K562 (cell line): ENCODE data around the gene PSMD8. TPM values are rescaled to one million over a fixed set of nuclear protein-coding genes. Genes with fewer than 3 reads are reported as not detected.

Experiments used
- C11orf30 ChIP-seq: fragments of 450-650 bp; IDR thresholded peaks from 2 replicates; pipeline ENCODE4 v1.6.1; 2016; ENCODE audit warnings: low read depth, mild to moderate bottlenecking
- CREB1 ChIP-seq, 2 experiments: sonication (generic) in 1 of 2; formaldehyde crosslinking in 1 of 2; IDR thresholded peaks; 2 replicates each; pipeline versions ENCODE4 v1.6.1 to v1.8.0; 2012 to 2022; ENCODE audit warnings: inconsistent platforms in 1 of 2, mild to moderate bottlenecking in 1 of 2, missing genetic modification reagents in 1 of 2, moderate library complexity in 1 of 2
- RNF2 ChIP-seq: sonication (generic); IDR thresholded peaks from 2 replicates; pipeline ENCODE4 v1.6.1; 2016
- SRSF7 ChIP-seq: fragments of 200-400 bp; formaldehyde crosslinking; optimal IDR thresholded peaks from 2 replicates; pipeline ENCODE3; 2017; ENCODE audit warnings: mild to moderate bottlenecking, low read depth, low read length
- TAF9B ChIP-seq: fragments of 450-650 bp; IDR thresholded peaks from 2 replicates; pipeline ENCODE4 v1.6.1; 2018; ENCODE audit warnings: mild to moderate bottlenecking; ENCODE audit not compliant: partially characterized antibody
- TARDBP ChIP-seq: fragments of 450-650 bp; IDR thresholded peaks from 2 replicates; pipeline ENCODE4 v1.6.1; 2016
- ZNF584 ChIP-seq: fragments of 200-800 bp; sonication (Bioruptor generic); IDR thresholded peaks from 2 replicates; pipeline ENCODE4 v1.6.1; 2016; ENCODE audit warnings: low read depth, mild to moderate bottlenecking, missing genetic modification characterization, missing compliant biosample characterization
- ZNF695 ChIP-seq: fragments of 450-650 bp; formaldehyde crosslinking; IDR thresholded peaks from 2 replicates; pipeline ENCODE4 v1.4.0; 2020; ENCODE audit warnings: mild to moderate bottlenecking, moderate library complexity
- polyA plus RNA-seq, 8 experiments: library from polyadenylated mRNA; depleted of rRNA in 4 of 8; stranded (reverse) in 5 of 8; unstranded in 3 of 8; fragments of >200 nt; fragmentation: Nextera tagmentation in 2 of 8; fragmentation: Illumina TruSeq in 1 of 8; extraction: Ambion mirVana in 2 of 8; extraction: Trizol in 1 of 8; gene quantifications; 2 replicates each; pipeline versions ENCODE4 v1.2.1 to v1.2.3, GENCODE V29; 2011 to 2014; ENCODE audit warnings: inconsistent platforms in 1 of 8, missing spikeins in 1 of 8
- total RNA-seq, 7 experiments: library from RNA; depleted of rRNA in 6 of 7; stranded (reverse); fragments of >200 nt in 6 of 7; fragmentation: Illumina TruSeq in 2 of 7; extraction: Trizol in 2 of 7; gene quantifications; 2 replicates each; pipeline versions ENCODE4 v1.2.1 to v1.2.3, GENCODE V29; 2011 to 2021; ENCODE audit warnings: low replicate concordance in 1 of 7
- TF ChIP-seq, protein P1 (sequence below): fragments of 450-650 bp; formaldehyde crosslinking; conservative IDR thresholded peaks from 2 replicates; pipeline ENCODE4 v1.4.0; 2022; ENCODE audit warnings: mild to moderate bottlenecking, missing genetic modification characterization
- TF ChIP-seq, protein P2 (sequence below), 2 experiments: fragments of 450-650 bp in 1 of 2; sonication (generic) in 1 of 2; formaldehyde crosslinking in 1 of 2; IDR thresholded peaks in 1 of 2; conservative IDR thresholded peaks in 1 of 2; 2 replicates each; pipeline versions ENCODE4 v1.6.1 to v1.8.1; 2016 to 2023; ENCODE audit warnings: mild to moderate bottlenecking in 2 of 2, moderate library complexity in 2 of 2, inconsistent platforms in 1 of 2, missing genetic modification reagents in 1 of 2
- TF ChIP-seq, protein P3 (sequence below), 2 experiments: fragments of 450-650 bp; conservative IDR thresholded peaks; 2 replicates each; pipeline ENCODE4 v1.6.1; 2017; ENCODE audit warnings: mild to moderate bottlenecking in 2 of 2, moderate library complexity in 2 of 2
- TF ChIP-seq, protein P4 (sequence below): fragments of 250-450 bp; sonication (Bioruptor Pico); IDR thresholded peaks from 2 replicates; pipeline ENCODE4 v1.5.0; 2021; ENCODE audit warnings: mild to moderate bottlenecking, moderate library complexity
- TF ChIP-seq, protein P5 (sequence below): fragments of 250-450 bp; sonication (Bioruptor Pico); IDR thresholded peaks from 2 replicates; pipeline ENCODE4 v1.4.0; 2020; ENCODE audit warnings: mild to moderate bottlenecking
- TF ChIP-seq, protein P6 (sequence below): fragments of 250-450 bp; sonication (Bioruptor Pico); IDR thresholded peaks from 2 replicates; pipeline ENCODE4 v1.5.0; 2021

PSMD8 gene
- total and polyA plus RNA-seq, 9 of the 15 experiments (the other 6 are each of a cell fraction or from before 2014, with no cell fraction given), result 130 to 583 (median 315) TPM

DNA sequence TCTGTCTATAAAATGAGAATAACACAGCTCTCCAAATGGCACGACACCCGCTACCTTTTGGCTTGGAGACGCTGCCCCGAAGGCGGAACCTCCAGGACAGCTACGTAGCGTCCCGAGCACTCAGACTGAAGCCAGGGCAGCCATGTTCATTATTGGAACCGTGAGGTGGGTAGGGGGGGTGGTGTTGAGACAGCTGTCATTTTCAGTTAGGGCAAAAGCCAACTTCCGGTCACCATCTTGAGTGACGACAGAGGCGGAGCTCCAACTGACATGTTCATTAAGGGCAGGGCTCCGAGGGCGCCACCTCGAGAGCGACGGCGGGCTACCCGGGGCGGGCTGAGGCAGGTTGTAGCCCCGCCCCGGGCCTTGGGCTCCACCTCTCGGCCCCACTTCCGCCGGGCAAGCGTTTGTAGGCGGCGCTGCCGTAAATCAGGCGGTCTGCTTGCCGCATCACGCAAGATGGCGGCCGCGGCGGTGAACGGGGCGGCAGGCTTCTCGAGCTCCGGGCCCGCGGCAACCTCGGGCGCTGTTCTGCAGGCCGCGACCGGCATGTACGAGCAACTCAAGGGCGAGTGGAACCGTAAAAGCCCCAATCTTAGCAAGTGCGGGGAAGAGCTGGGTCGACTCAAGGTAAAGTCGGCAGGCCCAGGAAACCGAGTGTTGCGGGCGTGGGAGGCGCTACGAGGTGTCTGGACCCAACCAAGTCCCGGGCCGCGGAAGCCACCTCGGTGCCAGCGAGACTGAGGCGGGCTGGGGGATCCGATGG is at the start of gene PSMD8 (continued):
- TF ChIP-seq TARDBP (peak; percentile 74; the same call in 1 of the 2 replicates), ZNF695 (CRISPR knock-in tag) (no peak), RNF2 (no peak), ZNF584 (CRISPR knock-in tag) (no peak), C11orf30 (peak; percentile 72), TAF9B (peak; percentile 99), SRSF7 (peak; percentile 59), CREB1 (IDR thresholded peaks at IDR 0.05) (peak; percentile 87), CREB1 (CRISPR knock-in tag; IDR thresholded peaks at IDR 0.05) (peak; percentile 92)
- TF ChIP-seq, protein P1, sequence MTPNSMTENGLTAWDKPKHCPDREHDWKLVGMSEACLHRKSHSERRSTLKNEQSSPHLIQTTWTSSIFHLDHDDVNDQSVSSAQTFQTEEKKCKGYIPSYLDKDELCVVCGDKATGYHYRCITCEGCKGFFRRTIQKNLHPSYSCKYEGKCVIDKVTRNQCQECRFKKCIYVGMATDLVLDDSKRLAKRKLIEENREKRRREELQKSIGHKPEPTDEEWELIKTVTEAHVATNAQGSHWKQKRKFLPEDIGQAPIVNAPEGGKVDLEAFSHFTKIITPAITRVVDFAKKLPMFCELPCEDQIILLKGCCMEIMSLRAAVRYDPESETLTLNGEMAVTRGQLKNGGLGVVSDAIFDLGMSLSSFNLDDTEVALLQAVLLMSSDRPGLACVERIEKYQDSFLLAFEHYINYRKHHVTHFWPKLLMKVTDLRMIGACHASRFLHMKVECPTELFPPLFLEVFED, result peak; percentile 39; the same call in 1 of the 2 replicates
- TF ChIP-seq, protein P2, sequence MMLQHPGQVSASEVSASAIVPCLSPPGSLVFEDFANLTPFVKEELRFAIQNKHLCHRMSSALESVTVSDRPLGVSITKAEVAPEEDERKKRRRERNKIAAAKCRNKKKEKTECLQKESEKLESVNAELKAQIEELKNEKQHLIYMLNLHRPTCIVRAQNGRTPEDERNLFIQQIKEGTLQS (IDR thresholded peaks at IDR 0.05), result peak; percentile 61; the same call in 1 of the 2 replicates
- TF ChIP-seq, protein P2 (CRISPR knock-in tag; conservative IDR thresholded peaks at IDR 0.05), result peak; percentile 82; the same call in 1 of the 2 replicates
- TF ChIP-seq, protein P3, sequence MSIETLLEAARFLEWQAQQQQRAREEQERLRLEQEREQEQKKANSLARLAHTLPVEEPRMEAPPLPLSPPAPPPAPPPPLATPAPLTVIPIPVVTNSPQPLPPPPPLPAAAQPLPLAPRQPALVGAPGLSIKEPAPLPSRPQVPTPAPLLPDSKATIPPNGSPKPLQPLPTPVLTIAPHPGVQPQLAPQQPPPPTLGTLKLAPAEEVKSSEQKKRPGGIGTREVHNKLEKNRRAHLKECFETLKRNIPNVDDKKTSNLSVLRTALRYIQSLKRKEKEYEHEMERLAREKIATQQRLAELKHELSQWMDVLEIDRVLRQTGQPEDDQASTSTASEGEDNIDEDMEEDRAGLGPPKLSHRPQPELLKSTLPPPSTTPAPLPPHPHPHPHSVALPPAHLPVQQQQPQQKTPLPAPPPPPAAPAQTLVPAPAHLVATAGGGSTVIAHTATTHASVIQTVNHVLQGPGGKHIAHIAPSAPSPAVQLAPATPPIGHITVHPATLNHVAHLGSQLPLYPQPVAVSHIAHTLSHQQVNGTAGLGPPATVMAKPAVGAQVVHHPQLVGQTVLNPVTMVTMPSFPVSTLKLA (conservative IDR thresholded peaks at IDR 0.05), result peak; percentile 62 to 84
- TF ChIP-seq, protein P4, sequence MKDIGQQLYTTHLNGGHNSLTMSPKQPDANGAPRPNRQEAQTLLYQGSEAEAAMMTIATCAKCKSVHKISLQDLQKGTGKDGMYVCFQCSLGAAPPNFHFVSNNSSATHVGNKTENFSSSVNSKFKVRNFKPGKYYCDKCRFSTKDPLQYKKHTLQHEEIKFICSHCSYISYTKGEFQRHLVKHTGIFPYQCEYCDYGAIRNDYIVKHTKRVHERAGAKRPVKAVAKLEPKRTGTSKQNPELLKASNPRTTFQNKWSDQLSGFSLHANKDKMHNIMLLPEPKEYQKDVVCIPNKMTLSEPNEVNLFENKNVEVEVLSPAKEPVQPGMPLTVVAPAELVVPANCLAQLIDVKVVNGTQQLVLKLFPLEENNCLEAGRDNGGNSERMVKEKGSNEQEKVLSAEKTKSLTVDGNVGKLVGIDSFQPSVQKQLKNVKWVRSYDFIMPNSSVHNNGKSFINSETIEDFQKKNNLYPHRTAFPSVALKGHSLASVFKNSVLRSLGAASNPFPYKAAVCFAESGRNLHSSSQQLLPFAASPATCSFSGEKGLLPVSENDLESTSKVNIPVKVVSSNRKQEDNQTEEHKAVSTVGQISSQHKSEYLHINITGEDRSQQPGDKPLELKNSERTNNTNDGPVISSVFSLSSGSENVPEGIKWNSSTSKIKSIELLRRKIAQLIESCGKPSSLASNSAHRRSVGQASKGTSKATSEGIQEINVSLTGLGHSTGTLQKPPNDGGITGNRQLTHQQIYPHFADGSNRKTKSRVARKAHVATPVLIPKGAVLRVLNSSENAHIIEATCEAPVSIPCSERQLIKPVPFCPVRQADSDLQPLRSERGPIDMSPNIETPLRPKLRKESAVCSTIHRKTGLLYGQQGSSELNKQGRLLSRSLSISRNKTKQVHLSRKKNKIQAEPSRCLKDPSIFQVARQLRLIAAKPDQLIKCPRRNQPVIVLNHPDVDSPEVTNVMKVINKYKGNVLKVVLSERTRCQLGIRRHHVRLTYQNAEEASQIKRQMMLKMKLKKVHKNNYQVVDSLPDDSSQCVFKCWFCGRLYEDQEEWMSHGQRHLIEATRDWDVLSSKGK (CRISPR knock-in tag), result no peak
- TF ChIP-seq, protein P5, sequence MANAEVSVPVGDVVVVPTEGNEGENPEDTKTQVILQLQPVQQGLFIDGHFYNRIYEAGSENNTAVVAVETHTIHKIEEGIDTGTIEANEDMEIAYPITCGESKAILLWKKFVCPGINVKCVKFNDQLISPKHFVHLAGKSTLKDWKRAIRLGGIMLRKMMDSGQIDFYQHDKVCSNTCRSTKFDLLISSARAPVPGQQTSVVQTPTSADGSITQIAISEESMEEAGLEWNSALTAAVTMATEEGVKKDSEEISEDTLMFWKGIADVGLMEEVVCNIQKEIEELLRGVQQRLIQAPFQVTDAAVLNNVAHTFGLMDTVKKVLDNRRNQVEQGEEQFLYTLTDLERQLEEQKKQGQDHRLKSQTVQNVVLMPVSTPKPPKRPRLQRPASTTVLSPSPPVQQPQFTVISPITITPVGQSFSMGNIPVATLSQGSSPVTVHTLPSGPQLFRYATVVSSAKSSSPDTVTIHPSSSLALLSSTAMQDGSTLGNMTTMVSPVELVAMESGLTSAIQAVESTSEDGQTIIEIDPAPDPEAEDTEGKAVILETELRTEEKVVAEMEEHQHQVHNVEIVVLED (CRISPR knock-in tag), result peak; percentile 89
- TF ChIP-seq, protein P6, sequence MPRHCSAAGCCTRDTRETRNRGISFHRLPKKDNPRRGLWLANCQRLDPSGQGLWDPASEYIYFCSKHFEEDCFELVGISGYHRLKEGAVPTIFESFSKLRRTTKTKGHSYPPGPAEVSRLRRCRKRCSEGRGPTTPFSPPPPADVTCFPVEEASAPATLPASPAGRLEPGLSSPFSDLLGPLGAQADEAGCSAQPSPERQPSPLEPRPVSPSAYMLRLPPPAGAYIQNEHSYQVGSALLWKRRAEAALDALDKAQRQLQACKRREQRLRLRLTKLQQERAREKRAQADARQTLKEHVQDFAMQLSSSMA, result 0 out of 2 replicates have a peak, but pooled peaks have one; percentile 74
